ENCODE measurements around the gene GPRC5D.
A peak's percentile ranks its signal among the peaks of the same experiment; 100 is the strongest.

Gene GPRC5D

GRCh38 chr12:12952036-12952435, at the start of gene GPRC5D:
GPRC5D (minus strand) TSS chr12:12952170; CDS start chr12:12950384, 1,786 bp downstream.
- no peak for DNase-seq (ENCODE audit: low read depth in 2 of 3, low spot score in 2 of 3)

- no peak for DNase-seq (ENCODE audit: low read depth in 2 of 3, low spot score in 2 of 3)
Measured at GRCh38 chr12:13001775-13002040, 49.7 kb upstream of the GPRC5D start.

GRCh38 chr12:13000925-13001774, 49.2 kb upstream of the GPRC5D start:
- DNase-seq (ENCODE audit: low read depth in 2 of 3, low spot score in 2 of 3) = peak in 1 of 3 experiments; percentile 12

GRCh38 chr12:13000616-13000924, 48.6 kb upstream of the GPRC5D start:
- no peak for DNase-seq (ENCODE audit: low read depth in 2 of 3, low spot score in 2 of 3)

DNA sequence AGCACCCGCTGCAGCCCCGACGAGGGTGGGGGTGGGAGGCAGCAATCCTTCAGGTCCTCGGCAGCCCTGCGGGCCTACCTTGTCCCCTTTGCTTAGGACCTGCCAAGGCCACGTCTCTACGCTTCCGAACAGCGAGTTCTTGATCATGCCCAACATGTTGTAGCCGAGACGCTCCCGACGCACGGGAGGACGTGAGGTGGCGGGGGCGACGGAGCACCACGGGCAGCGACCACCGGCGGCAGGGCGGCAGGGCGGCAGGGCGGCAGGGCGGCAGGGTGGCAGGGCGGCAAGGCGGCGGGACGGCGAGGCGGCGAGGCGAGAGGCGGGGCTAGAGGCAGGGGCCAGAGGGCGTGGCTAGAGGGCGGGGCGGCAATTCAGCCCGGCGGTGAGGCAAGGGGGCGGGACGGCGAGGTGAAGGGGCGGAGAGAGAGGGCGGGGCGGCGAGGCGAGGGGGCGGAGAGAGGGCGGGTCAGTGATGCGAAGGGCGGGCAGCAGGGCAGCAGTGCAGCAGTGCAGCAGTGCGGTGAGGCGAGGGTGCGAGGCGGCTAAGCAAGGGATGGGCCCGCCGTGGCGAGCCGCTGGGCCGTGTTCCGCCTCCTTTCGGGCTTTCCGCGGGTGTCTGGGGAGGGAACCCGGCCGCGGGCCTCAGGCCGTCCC, 48.1 kb upstream of the GPRC5D start, which contains the start of gene HEBP1:
Gene HEBP1 (minus strand): TSS at position 307 of the 657 bp plus-strand sequence. CDS start 151 bp downstream, at position 156.
- peak; percentile 86 to 94 (median 92) for DNase-seq (ENCODE audit: low read depth in 2 of 3, low spot score in 2 of 3)

GRCh38 chr12:12999271-12999958, 47.4 kb upstream of the GPRC5D start:
- no peak for DNase-seq (ENCODE audit: low read depth in 2 of 3, low spot score in 2 of 3)

DNA sequence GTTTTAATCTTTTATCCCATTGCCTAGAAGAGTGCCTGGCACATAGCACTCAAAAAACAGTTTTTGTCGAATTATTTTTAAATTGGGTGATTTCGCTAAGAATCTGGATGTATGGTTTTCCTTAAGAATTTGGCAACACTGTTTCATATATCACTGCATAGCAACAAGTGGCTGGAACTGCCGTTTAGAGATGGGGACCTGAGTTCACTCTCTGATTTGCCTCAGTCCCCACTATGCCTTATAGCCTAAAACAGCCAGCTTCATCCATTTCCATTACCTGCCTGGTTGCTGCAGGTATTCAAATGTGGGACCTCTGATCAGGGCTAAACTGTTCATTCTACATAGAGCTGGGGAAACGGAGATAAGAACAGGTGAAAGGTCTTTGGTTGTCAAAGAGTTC, 46.3 kb upstream of the GPRC5D start:
- DNase-seq (ENCODE audit: low read depth in 2 of 3, low spot score in 2 of 3) = no peak

GRCh38 chr12:12997734-12998133, 45.8 kb upstream of the GPRC5D start:
- no peak for DNase-seq (ENCODE audit: low read depth in 2 of 3, low spot score in 2 of 3)

DNA sequence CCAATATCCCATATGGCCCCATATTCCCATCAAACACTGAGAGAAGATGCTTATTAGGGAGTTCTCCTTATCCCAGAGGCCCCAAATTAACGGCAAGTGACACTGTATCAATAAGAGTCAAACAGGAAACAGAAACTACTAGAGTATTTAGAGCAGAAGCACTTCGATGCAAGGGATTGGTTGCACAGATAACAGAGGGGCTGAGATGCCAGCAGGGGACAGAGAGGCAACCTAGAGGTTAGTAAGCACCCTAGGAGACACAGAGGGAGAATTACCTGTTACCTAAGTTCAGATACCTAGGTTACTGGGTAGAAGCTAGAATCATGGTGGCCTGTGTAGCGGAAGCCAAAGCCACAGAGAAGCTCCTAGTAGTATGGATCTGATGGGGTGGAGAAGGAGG, 45.2 kb upstream of the GPRC5D start:
- DNase-seq (ENCODE audit: low read depth in 2 of 3, low spot score in 2 of 3) = no peak

- no peak for DNase-seq (ENCODE audit: low read depth in 2 of 3, low spot score in 2 of 3)
Measured at GRCh38 chr12:12996209-12996608, 44.2 kb upstream of the GPRC5D start.

DNA sequence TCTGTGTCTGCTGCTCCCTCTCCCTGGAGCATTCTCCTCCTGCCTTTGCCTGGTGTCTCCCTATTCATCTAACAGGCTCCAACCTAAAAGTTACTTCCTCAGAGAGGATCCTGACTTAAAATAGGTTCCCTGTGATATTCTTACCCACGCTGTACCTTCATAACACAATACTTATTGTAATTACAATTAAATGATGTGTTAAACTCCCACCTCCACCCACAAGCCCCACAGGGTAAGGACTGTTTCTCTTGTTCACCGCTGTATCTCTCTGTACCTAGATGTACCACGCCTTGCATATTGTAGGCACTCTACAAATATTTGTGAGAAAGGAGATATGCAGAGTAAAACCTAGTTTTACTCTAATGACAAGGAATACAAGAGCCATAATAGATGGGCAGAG, 43.1 kb upstream of the GPRC5D start:
- no peak for DNase-seq (ENCODE audit: low read depth in 2 of 3, low spot score in 2 of 3)

GRCh38 chr12:12993367-12993766, 41.4 kb upstream of the GPRC5D start:
- DNase-seq (ENCODE audit: low read depth in 2 of 3, low spot score in 2 of 3) = no peak

- no peak for DNase-seq (ENCODE audit: low read depth in 2 of 3, low spot score in 2 of 3)
Measured at GRCh38 chr12:12992418-12993130, 40.6 kb upstream of the GPRC5D start.

DNA sequence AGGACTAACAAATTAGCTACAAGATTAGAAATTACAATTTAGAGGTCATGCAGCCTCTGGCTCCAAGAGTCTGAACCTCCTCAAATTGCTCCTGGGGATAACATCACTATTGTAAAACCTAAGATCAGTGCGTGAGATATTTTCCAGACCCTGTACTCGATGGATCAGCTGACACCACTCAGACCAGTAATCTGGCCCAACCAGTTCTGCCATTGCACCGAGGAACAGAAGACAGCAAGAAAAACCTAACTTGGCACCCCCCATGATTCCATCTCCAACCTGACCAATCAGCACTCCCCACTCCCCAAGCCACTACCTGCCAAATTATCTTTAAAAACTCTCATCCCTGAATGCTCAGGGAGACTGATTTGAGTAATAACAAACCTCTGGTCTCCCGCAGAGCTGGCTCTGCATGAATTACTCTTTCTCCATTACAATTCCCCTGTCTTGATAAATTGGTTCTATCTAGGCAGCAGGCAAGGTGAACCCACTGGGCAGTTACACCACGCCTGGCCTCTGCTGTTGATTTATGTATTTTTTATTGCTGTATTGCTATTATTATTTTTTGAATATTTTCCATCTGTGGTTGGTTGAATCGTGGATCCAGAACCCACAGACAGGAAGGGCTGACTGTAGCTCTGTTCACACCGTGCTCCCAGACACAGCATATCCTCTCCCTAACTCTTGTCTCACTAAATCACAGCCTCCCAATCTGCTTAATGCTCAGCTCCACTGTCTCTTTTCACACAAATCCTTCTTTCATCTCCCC, 38.9 kb upstream of the GPRC5D start:
- DNase-seq (ENCODE audit: low read depth in 2 of 3, low spot score in 2 of 3) = no peak

GRCh38 chr12:12987421-12987820, 35.5 kb upstream of the GPRC5D start:
- DNase-seq (ENCODE audit: low read depth in 2 of 3, low spot score in 2 of 3) = no peak

DNA sequence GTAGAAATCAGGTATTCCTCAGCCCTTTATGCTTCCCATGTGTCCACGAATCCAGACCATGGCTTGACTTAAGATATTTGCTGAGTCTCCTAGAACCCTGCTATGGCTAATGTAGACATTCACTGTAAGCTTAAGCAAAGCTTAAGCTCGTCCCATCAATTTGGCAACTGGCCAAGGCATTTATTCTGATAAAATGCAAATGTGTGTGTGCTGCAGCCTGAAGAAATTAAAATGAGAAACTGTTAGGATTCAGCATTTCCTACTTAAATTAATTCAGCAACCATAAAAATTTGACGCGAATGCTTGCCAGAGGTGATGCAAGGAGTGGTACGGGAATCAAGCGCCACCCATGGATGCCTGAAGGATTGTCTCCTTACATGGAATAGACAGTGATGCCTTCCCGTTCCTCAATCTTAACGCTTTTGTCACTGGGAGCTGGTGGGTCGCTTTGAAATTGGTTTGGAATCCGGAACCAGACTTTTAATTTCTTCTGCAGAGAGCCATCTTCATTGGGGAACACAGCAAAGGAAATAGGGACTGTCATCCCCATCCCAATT, 34.9 kb upstream of the GPRC5D start:
- DNase-seq (ENCODE audit: low read depth in 2 of 3, low spot score in 2 of 3) = no peak

GRCh38 chr12:12985817-12986408, 33.9 kb upstream of the GPRC5D start:
- no peak for DNase-seq (ENCODE audit: low read depth in 2 of 3, low spot score in 2 of 3)

- no peak for DNase-seq (ENCODE audit: low read depth in 2 of 3, low spot score in 2 of 3)
Measured at GRCh38 chr12:12984149-12984548, 32.2 kb upstream of the GPRC5D start.

DNA sequence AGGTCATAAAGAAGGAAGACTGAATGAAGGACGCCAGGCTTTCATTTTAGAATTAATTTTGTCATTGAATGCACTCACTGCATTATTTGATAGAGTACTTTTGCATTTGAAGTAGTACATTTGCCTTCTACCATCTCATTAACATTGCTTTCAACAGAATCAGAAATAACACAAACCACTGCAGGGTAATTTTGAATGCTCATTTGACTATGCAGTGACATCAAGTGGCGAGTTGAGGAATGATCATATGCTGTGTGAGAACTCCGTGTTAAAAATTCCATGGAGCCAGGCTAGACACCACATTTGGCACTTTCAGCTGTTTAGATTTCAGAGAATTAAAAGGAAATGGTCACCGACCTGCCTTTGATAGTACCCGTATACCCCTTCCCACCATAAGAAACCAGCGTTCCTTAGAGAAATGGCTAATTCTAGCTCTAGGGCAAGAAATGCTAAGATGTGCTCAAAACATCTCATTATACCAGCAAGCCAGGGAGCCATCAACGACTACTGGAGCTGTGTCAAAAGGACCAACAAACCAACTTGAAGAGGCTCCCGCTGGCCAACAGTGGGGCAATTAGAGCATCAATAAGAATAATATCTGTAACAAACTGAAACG, 31.6 kb upstream of the GPRC5D start:
- no peak for DNase-seq (ENCODE audit: low read depth in 2 of 3, low spot score in 2 of 3)

GRCh38 chr12:12982331-12982730, 30.4 kb upstream of the GPRC5D start:
- DNase-seq (ENCODE audit: low read depth in 2 of 3, low spot score in 2 of 3) = no peak
